Parathyroid adenoma (tissue), 2 donors: Measurements from ENCODE around the gene DAGLA.

Experiments used
- H2AFZ ChIP-seq: fragments of 300-600 bp; sonication (generic); one replicate; pipeline ENCODE4 v1.7.0; 2017; ENCODE audit warnings: antibody characterized with exemption, mild to moderate bottlenecking
- H3K27ac ChIP-seq: fragments of 300-600 bp; sonication (generic); one replicate; pipeline ENCODE4 v1.7.0; 2017
- H3K27me3 ChIP-seq: fragments of 300-600 bp; sonication (generic); one replicate; pipeline ENCODE4 v1.7.0; 2017; ENCODE audit warnings: low read length; ENCODE audit not compliant: control insufficient read depth, insufficient read depth
- H3K36me3 ChIP-seq: fragments of 300-600 bp; sonication (generic); one replicate; pipeline ENCODE4 v1.7.0; 2017; ENCODE audit warnings: low read length; ENCODE audit not compliant: control insufficient read depth, insufficient read depth
- H3K4me1 ChIP-seq: fragments of 300-600 bp; sonication (generic); one replicate; pipeline ENCODE4 v1.7.0; 2017; ENCODE audit warnings: control low read depth
- H3K4me2 ChIP-seq: fragments of 300-600 bp; sonication (generic); one replicate; pipeline ENCODE4 v1.7.0; 2017; ENCODE audit warnings: low read length
- H3K4me3 ChIP-seq: fragments of 300-600 bp; sonication (generic); one replicate; pipeline ENCODE4 v1.7.0; 2017; ENCODE audit warnings: low read depth, low read length
- H3K79me2 ChIP-seq: fragments of 300-600 bp; sonication (generic); one replicate; pipeline ENCODE4 v1.7.0; 2017; ENCODE audit warnings: control low read depth
- H3K9ac ChIP-seq: fragments of 300-600 bp; sonication (generic); one replicate; pipeline ENCODE4 v1.7.0; 2017; ENCODE audit warnings: mild to moderate bottlenecking
- H3K9me3 ChIP-seq: fragments of 300-600 bp; sonication (generic); one replicate; pipeline ENCODE4 v1.7.0; 2017; ENCODE audit warnings: low read length; ENCODE audit not compliant: control insufficient read depth
- CTCF ChIP-seq: fragments of 300-600 bp; sonication (generic); IDR thresholded peaks from one replicate; pipeline ENCODE4 v1.7.0; 2017; ENCODE audit warnings: antibody characterized with exemption, mild to moderate bottlenecking
- donor health status: primary hyperparathyroidism.

The DAGLA gene

GRCh38 chr11:61761440-61762222 lies 81.4 kb downstream of the DAGLA start:
- no peaks in the 10 kb centered on the region for H3K36me3 ChIP-seq
- no peaks in the 10 kb centered on the region for H3K79me2 ChIP-seq
- no peaks in the 10 kb centered on the region for H3K4me1 ChIP-seq
- no peaks in the 10 kb centered on the region for H3K27me3 ChIP-seq
- H3K9me3 ChIP-seq: no peaks in the 10 kb centered on the region
- H3K27ac ChIP-seq: no peak overlapping the region
- no peak overlapping the region for H3K4me3 ChIP-seq
- TF ChIP-seq CTCF: no peak
- H3K9ac ChIP-seq: no peak overlapping the region
- no peak overlapping the region for H2AFZ ChIP-seq
- H3K4me2 ChIP-seq: no peak overlapping the region

- Histone ChIP-seq H3K4me1 (no peaks in the 10 kb centered on the region), H3K27ac (no peak overlapping the region), H3K27me3 (no peaks in the 10 kb centered on the region), H2AFZ (no peak overlapping the region), H3K36me3 (no peaks in the 10 kb centered on the region), H3K4me3 (no peak overlapping the region), H3K9ac (no peak overlapping the region), H3K4me2 (no peak overlapping the region), H3K9me3 (no peaks in the 10 kb centered on the region), H3K79me2 (no peaks in the 10 kb centered on the region)
- no peak for TF ChIP-seq CTCF
These were observed 82.0 kb downstream of the DAGLA start for GRCh38 chr11:61762223-61762615.

GRCh38 chr11:61762798-61763197 lies 82.6 kb downstream of the DAGLA start:
- H3K27me3 ChIP-seq: no peaks in the 10 kb centered on the region
- H3K4me1 ChIP-seq: no peaks in the 10 kb centered on the region
- H3K79me2 ChIP-seq: no peaks in the 10 kb centered on the region
- H3K9me3 ChIP-seq: no peaks in the 10 kb centered on the region
- H3K4me3 ChIP-seq: no peak overlapping the region
- no peak overlapping the region for H2AFZ ChIP-seq
- no peak for TF ChIP-seq CTCF
- no peaks in the 10 kb centered on the region for H3K36me3 ChIP-seq
- H3K4me2 ChIP-seq: no peak overlapping the region
- no peak overlapping the region for H3K27ac ChIP-seq
- no peak overlapping the region for H3K9ac ChIP-seq

- no peak overlapping the region for H3K27ac ChIP-seq
- H2AFZ ChIP-seq: no peak overlapping the region
- no peaks in the 10 kb centered on the region for H3K9me3 ChIP-seq
- no peak overlapping the region for H3K9ac ChIP-seq
- H3K4me3 ChIP-seq: no peak overlapping the region
- no peak for TF ChIP-seq CTCF
- H3K4me1 ChIP-seq: no peaks in the 10 kb centered on the region
- H3K36me3 ChIP-seq: no peaks in the 10 kb centered on the region
- H3K4me2 ChIP-seq: no peak overlapping the region
- no peaks in the 10 kb centered on the region for H3K27me3 ChIP-seq
- H3K79me2 ChIP-seq: no peaks in the 10 kb centered on the region
These were observed 83.9 kb downstream of the DAGLA start for GRCh38 chr11:61763930-61764605.
